DOHH2 (cell line): ENCODE measurements around the gene SYNJ2.

Source experiments
- H3F3A ChIP-seq: fragments of 200-600 bp; sonication (generic), shearing (Covaris generic); 2 replicates; pipeline ENCODE4 v1.6.0; 2016; ENCODE audit warnings: antibody characterized with exemption, mild to moderate bottlenecking; ENCODE audit not compliant: control insufficient read depth, insufficient read depth
- H3K27ac ChIP-seq: fragments of 200-600 bp; sonication (generic); 2 replicates; pipeline ENCODE4 v1.5.1; 2014; ENCODE audit warnings: low read depth, mild to moderate bottlenecking, low read length, moderate library complexity
- H3K27me3 ChIP-seq: fragments of 200-600 bp; sonication (generic); 2 replicates; pipeline ENCODE4 v1.6.1; 2014; ENCODE audit warnings: mild to moderate bottlenecking, low read length, mixed read lengths; ENCODE audit not compliant: control insufficient read depth
- H3K36me3 ChIP-seq: fragments of 200-600 bp; sonication (generic); 2 replicates; pipeline ENCODE4 v1.6.1; 2014; ENCODE audit warnings: mild to moderate bottlenecking, low read length, moderate library complexity, mixed read lengths; ENCODE audit not compliant: control insufficient read depth
- H3K4me1 ChIP-seq: fragments of 200-600 bp; sonication (generic); 2 replicates; pipeline ENCODE4 v1.6.1; 2014; ENCODE audit warnings: mild to moderate bottlenecking, low read length, mixed read lengths; ENCODE audit not compliant: control insufficient read depth
- H3K4me2 ChIP-seq: fragments of 200-600 bp; sonication (generic); 2 replicates; pipeline ENCODE4 v1.6.0; 2014; ENCODE audit warnings: mild to moderate bottlenecking, low read length, moderate library complexity
- H3K4me3 ChIP-seq: fragments of 200-600 bp; sonication (generic); 2 replicates; pipeline ENCODE4 v1.5.1; 2014; ENCODE audit warnings: mild to moderate bottlenecking, low read length, mixed read lengths
- H3K79me2 ChIP-seq: fragments of 200-600 bp; sonication (generic); 2 replicates; pipeline ENCODE4 v1.6.1; 2014; ENCODE audit warnings: mild to moderate bottlenecking, low read length, mixed read lengths; ENCODE audit not compliant: control insufficient read depth
- H3K9me2 ChIP-seq: fragments of 200-600 bp; sonication (generic); replicated peaks from 2 replicates; pipeline ENCODE4 v1.6.1; 2014; ENCODE audit warnings: mild to moderate bottlenecking, low read length, mixed read lengths; ENCODE audit not compliant: control insufficient read depth
- H3K9me3 ChIP-seq: fragments of 200-600 bp; sonication (generic); 2 replicates; pipeline ENCODE4 v1.6.1; 2014; ENCODE audit warnings: antibody characterized with exemption, low read length, mixed read lengths; ENCODE audit not compliant: control insufficient read depth, insufficient read depth
- H4K20me1 ChIP-seq: fragments of 200-600 bp; sonication (generic); 2 replicates; pipeline ENCODE4 v1.6.0; 2014; ENCODE audit warnings: low read depth, mild to moderate bottlenecking, antibody characterized with exemption, low read length, moderate library complexity; ENCODE audit not compliant: control insufficient read depth, insufficient read depth
- CTCF ChIP-seq: fragments of 200-600 bp; sonication (generic); IDR thresholded peaks from one replicate; pipeline ENCODE4 v1.5.1; 2014; ENCODE audit warnings: antibody characterized with exemption, mild to moderate bottlenecking, low read depth, low read length; ENCODE audit not compliant: poor library complexity, severe bottlenecking
- EZH2phosphoT487 ChIP-seq: fragments of 200-600 bp; sonication (generic); IDR thresholded peaks from 2 replicates; pipeline ENCODE4 v1.6.1; 2017; ENCODE audit warnings: borderline replicate concordance, mild to moderate bottlenecking, antibody characterized with exemption, low read length, moderate library complexity, mixed read lengths

The SYNJ2 gene

GRCh38 chr6:158040051-158040803 lies 58.6 kb downstream of the SYNJ2 start:
- no peak overlapping the region for H3K27ac ChIP-seq
- H3K27me3 ChIP-seq, result no peaks in the 10 kb centered on the region
- H3K36me3 ChIP-seq, result no peaks in the 10 kb centered on the region
- H3K4me2 ChIP-seq, result no peak overlapping the region
- no peaks in the 10 kb centered on the region for H3K4me1 ChIP-seq
- H3K9me3 ChIP-seq, result no peaks in the 10 kb centered on the region
- no peaks in the 10 kb centered on the region for H4K20me1 ChIP-seq
- H3F3A ChIP-seq, result no peaks in the 10 kb centered on the region
- H3K4me3 ChIP-seq, result no peak overlapping the region
- TF ChIP-seq EZH2phosphoT487, result no peak
- no peak for TF ChIP-seq CTCF
- no peaks in the 10 kb centered on the region for H3K79me2 ChIP-seq
- H3K9me2 ChIP-seq, result no peaks in the 10 kb centered on the region

GRCh38 chr6:158040804-158041347 lies 59.2 kb downstream of the SYNJ2 start:
- Histone ChIP-seq H3K27ac (no peak overlapping the region), H3K4me1 (no peaks in the 10 kb centered on the region)

DNA sequence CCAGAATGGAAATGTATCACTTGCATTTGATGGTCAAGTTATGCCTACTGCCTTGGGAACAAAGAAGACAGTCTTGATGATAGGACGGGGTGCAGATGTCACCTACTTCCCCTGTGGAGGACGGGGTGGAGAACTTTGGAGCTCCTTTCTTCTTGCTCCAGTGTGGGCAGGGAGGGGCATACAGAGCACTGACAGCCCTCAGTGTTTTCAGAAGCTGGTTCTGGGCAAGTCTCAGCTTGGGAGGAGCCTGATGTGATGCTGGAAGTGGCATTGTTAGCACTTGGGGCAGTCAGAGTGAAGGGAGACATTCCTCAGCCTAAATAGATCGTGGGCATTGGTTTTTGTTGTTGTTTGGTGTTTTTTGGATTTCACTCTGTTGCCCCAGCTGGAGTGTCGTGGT lies 59.7 kb downstream of the SYNJ2 start:
- Histone ChIP-seq H4K20me1 (no peaks in the 10 kb centered on the region), H3K27ac (no peak overlapping the region), H3K9me2 (no peaks in the 10 kb centered on the region), H3K79me2 (no peaks in the 10 kb centered on the region), H3K27me3 (no peaks in the 10 kb centered on the region), H3K36me3 (no peaks in the 10 kb centered on the region), H3K4me2 (no peak overlapping the region), H3K9me3 (no peaks in the 10 kb centered on the region), H3K4me3 (no peak overlapping the region), H3F3A (no peaks in the 10 kb centered on the region), H3K4me1 (no peaks in the 10 kb centered on the region)
- TF ChIP-seq EZH2phosphoT487, result no peak
- no peak for TF ChIP-seq CTCF

More at GRCh38 chr6:158040804-158041347, 59.2 kb downstream of the SYNJ2 start:
- no peaks in the 10 kb centered on the region for H3K9me2 ChIP-seq
- H3K79me2 ChIP-seq, result no peaks in the 10 kb centered on the region
- H3F3A ChIP-seq, result no peaks in the 10 kb centered on the region
- H3K4me2 ChIP-seq, result no peak overlapping the region
- H3K27me3 ChIP-seq, result no peaks in the 10 kb centered on the region
- no peak overlapping the region for H3K4me3 ChIP-seq
- no peaks in the 10 kb centered on the region for H4K20me1 ChIP-seq
- TF ChIP-seq CTCF (no peak), EZH2phosphoT487 (no peak)
- no peaks in the 10 kb centered on the region for H3K9me3 ChIP-seq
- H3K36me3 ChIP-seq, result no peaks in the 10 kb centered on the region
